Effector memory CD4-positive, alpha-beta T cell (primary cell): ENCODE results near the gene SYNE4.
"Not testable (repeated sequence)": the region's sequence is repeated elsewhere in the genome, so short reads cannot be mapped to it uniquely, and the experiment has no call there.

Experiments
- DNase-seq, 3 donors: peaks; one replicate each; pipeline ENCODE4 v3.0.0-alpha.2; 2020
- H3K27ac ChIP-seq: 2 replicates; pipeline ENCODE4 v1.7.0; 2013; ENCODE audit warnings: mild to moderate bottlenecking, low read length, moderate library complexity; ENCODE audit not compliant: insufficient read depth, poor library complexity, severe bottlenecking
- H3K27me3 ChIP-seq: replicated peaks from 2 replicates; pipeline ENCODE4 v1.7.0; 2013; ENCODE audit warnings: mild to moderate bottlenecking, low read length; ENCODE audit not compliant: insufficient read depth, control insufficient read depth, poor library complexity, severe bottlenecking
- H3K36me3 ChIP-seq: 2 replicates; pipeline ENCODE4 v1.7.0; 2013; ENCODE audit warnings: mild to moderate bottlenecking, low read length, moderate library complexity; ENCODE audit not compliant: control insufficient read depth, insufficient read depth
- H3K4me1 ChIP-seq: 2 replicates; pipeline ENCODE4 v1.7.0; 2013; ENCODE audit warnings: low read length, mild to moderate bottlenecking; ENCODE audit not compliant: control insufficient read depth, insufficient read depth, poor library complexity, severe bottlenecking
- H3K4me3 ChIP-seq: 2 replicates; pipeline ENCODE4 v1.7.0; 2013; ENCODE audit warnings: low read length, low read depth, mild to moderate bottlenecking; ENCODE audit not compliant: insufficient read depth, poor library complexity, severe bottlenecking
- H3K9me3 ChIP-seq: 2 replicates; pipeline ENCODE4 v1.7.0; 2013; ENCODE audit warnings: mild to moderate bottlenecking, low read length, moderate library complexity; ENCODE audit not compliant: control insufficient read depth

The SYNE4 gene

GRCh38 chr19:35990771-35991730 lies 17.6 kb downstream of the SYNE4 start:
- H3K27ac ChIP-seq, result no peak overlapping the region
- peaks cover 16% of the 10 kb centered on the region for H3K27me3 ChIP-seq
- no peaks in the 10 kb centered on the region for H3K9me3 ChIP-seq
- no peak for DNase-seq
- H3K4me1 ChIP-seq, result peaks cover 14% of the 10 kb centered on the region
- no peak overlapping the region for H3K4me3 ChIP-seq
- H3K36me3 ChIP-seq, result no peaks in the 10 kb centered on the region

- peaks cover 21% of the 10 kb centered on the region for H3K27me3 ChIP-seq
- H3K27ac ChIP-seq, result no peak overlapping the region
- H3K4me1 ChIP-seq, result peaks cover 8% of the 10 kb centered on the region
- DNase-seq, result no peak
- H3K9me3 ChIP-seq, result no peaks in the 10 kb centered on the region
- H3K4me3 ChIP-seq, result no peak overlapping the region
- H3K36me3 ChIP-seq, result no peaks in the 10 kb centered on the region
Observed at GRCh38 chr19:35990156-35990555, 18.5 kb downstream of the SYNE4 start.

GRCh38 chr19:35988824-35989223 lies 19.8 kb downstream of the SYNE4 start:
- peaks cover 22% of the 10 kb centered on the region for H3K27me3 ChIP-seq
- no peak overlapping the region for H3K4me3 ChIP-seq
- no peaks in the 10 kb centered on the region for H3K9me3 ChIP-seq
- no peaks in the 10 kb centered on the region for H3K36me3 ChIP-seq
- peaks cover 5% of the 10 kb centered on the region for H3K4me1 ChIP-seq
- H3K27ac ChIP-seq, result no peak overlapping the region
- DNase-seq, result no peak

- no peak for DNase-seq
- Histone ChIP-seq H3K27me3 (peaks cover 22% of the 10 kb centered on the region), H3K36me3 (no peaks in the 10 kb centered on the region), H3K4me3 (no peak overlapping the region), H3K9me3 (no peaks in the 10 kb centered on the region), H3K4me1 (peaks cover 5% of the 10 kb centered on the region), H3K27ac (no peak overlapping the region)
Observed at GRCh38 chr19:35987571-35987896, 21.1 kb downstream of the SYNE4 start.

GRCh38 chr19:35986664-35987570 lies 21.7 kb downstream of the SYNE4 start:
- no peak overlapping the region for H3K27ac ChIP-seq
- H3K4me1 ChIP-seq, result peaks cover 5% of the 10 kb centered on the region
- H3K4me3 ChIP-seq, result peak overlapping the region; percentile 34
- H3K27me3 ChIP-seq, result peaks cover 22% of the 10 kb centered on the region
- no peaks in the 10 kb centered on the region for H3K9me3 ChIP-seq
- no peaks in the 10 kb centered on the region for H3K36me3 ChIP-seq
- no peak for DNase-seq

GRCh38 chr19:35986111-35986510 lies 22.5 kb downstream of the SYNE4 start:
- DNase-seq, result no peak
- Histone ChIP-seq H3K27me3 (peaks cover 22% of the 10 kb centered on the region), H3K4me3 (no peak overlapping the region), H3K27ac (no peak overlapping the region), H3K36me3 (no peaks in the 10 kb centered on the region), H3K4me1 (peaks cover 5% of the 10 kb centered on the region), H3K9me3 (no peaks in the 10 kb centered on the region)

- Histone ChIP-seq H3K9me3 (no peaks in the 10 kb centered on the region), H3K36me3 (no peaks in the 10 kb centered on the region), H3K27me3 (peaks cover 22% of the 10 kb centered on the region), H3K27ac (no peak overlapping the region), H3K4me1 (peaks cover 5% of the 10 kb centered on the region), H3K4me3 (no peak overlapping the region)
- DNase-seq, result no peak
Observed at GRCh38 chr19:35983177-35983576, 25.4 kb downstream of the SYNE4 start.

GRCh38 chr19:35980997-35981396 lies 27.6 kb downstream of the SYNE4 start:
- H3K36me3 ChIP-seq, H3K9me3 ChIP-seq, H3K4me3 ChIP-seq, H3K4me1 ChIP-seq, H3K27me3 ChIP-seq, DNase-seq, H3K27ac ChIP-seq: not testable (repeated sequence)

- H3K27me3 ChIP-seq, result no peaks in the 10 kb centered on the region
Observed at GRCh38 chr19:35978832-35979365, 29.7 kb downstream of the SYNE4 start.

More at GRCh38 chr19:35978832-35979365, 29.7 kb downstream of the SYNE4 start:
- Histone ChIP-seq H3K9me3 (no peaks in the 10 kb centered on the region), H3K27ac (no peak overlapping the region), H3K36me3 (no peaks in the 10 kb centered on the region), H3K4me1 (no peaks in the 10 kb centered on the region), H3K4me3 (no peak overlapping the region)
- DNase-seq, result no peak
